Osteoblast (primary cell): ENCODE data around the gene OAT. TPM values are rescaled to one million over a fixed set of nuclear protein-coding genes. Genes with fewer than 3 reads are reported as not detected.

Experiments
- DNase-seq: peaks from one replicate; pipeline ENCODE4 v3.0.0; 2011; ENCODE audit warnings: low spot score, mixed read lengths; ENCODE audit not compliant: insufficient read length; ENCODE audit errors: missing footprints
- H2AFZ ChIP-seq: 2 replicates; pipeline ENCODE4 v1.6.0; 2011; ENCODE audit warnings: mild to moderate bottlenecking, low read length
- H3K27ac ChIP-seq: 2 replicates; pipeline ENCODE4 v1.5.1; 2011; ENCODE audit warnings: mild to moderate bottlenecking, low read depth, low read length, moderate library complexity
- H3K27me3 ChIP-seq: 2 replicates; pipeline ENCODE4 v1.6.0; 2012; ENCODE audit warnings: mild to moderate bottlenecking, control low read depth, inconsistent platforms, low read length, moderate library complexity; ENCODE audit not compliant: insufficient read depth
- H3K36me3 ChIP-seq: 2 replicates; pipeline ENCODE4 v1.5.1; 2011; ENCODE audit warnings: mild to moderate bottlenecking, low read length, control low read depth, moderate library complexity; ENCODE audit not compliant: insufficient read depth
- H3K4me1 ChIP-seq: 2 replicates; pipeline ENCODE4 v1.5.1; 2011; ENCODE audit warnings: mild to moderate bottlenecking, low read length, control low read depth, moderate library complexity; ENCODE audit not compliant: insufficient read depth
- H3K4me2 ChIP-seq: 2 replicates; pipeline ENCODE4 v1.6.0; 2011; ENCODE audit warnings: mild to moderate bottlenecking, low read length; ENCODE audit not compliant: insufficient read depth
- H3K4me3 ChIP-seq: fragments of 200-600 bp; sonication (generic); 3 replicates; pipeline ENCODE4 v1.5.1; 2012; ENCODE audit warnings: mild to moderate bottlenecking, low read length, inconsistent platforms; ENCODE audit not compliant: insufficient read depth
- H3K79me2 ChIP-seq: 2 replicates; pipeline ENCODE4 v1.6.0; 2012; ENCODE audit warnings: mild to moderate bottlenecking, low read length, control low read depth, inconsistent platforms; ENCODE audit not compliant: insufficient read depth
- H3K9me3 ChIP-seq: 2 replicates; pipeline ENCODE4 v1.5.1; 2011; ENCODE audit warnings: low read depth, low read length, control low read depth
- H4K20me1 ChIP-seq: 2 replicates; pipeline ENCODE4 v1.6.0; 2012; ENCODE audit warnings: mild to moderate bottlenecking, low read length, control low read depth; ENCODE audit not compliant: insufficient read depth
- total RNA-seq: library from RNA; depleted of rRNA; stranded (reverse); fragments of >200 nt; gene quantifications from 2 replicates; pipeline ENCODE4 v1.2.3, GENCODE V29; 2012
- TF ChIP-seq, protein P1 (sequence below): IDR thresholded peaks from 2 replicates; pipeline ENCODE4 v1.5.1; 2011; ENCODE audit warnings: mild to moderate bottlenecking, low read depth, low read length, moderate library complexity; ENCODE audit errors: extremely low read depth

OAT gene
- total RNA-seq, 1 donor: 202 TPM

DNA sequence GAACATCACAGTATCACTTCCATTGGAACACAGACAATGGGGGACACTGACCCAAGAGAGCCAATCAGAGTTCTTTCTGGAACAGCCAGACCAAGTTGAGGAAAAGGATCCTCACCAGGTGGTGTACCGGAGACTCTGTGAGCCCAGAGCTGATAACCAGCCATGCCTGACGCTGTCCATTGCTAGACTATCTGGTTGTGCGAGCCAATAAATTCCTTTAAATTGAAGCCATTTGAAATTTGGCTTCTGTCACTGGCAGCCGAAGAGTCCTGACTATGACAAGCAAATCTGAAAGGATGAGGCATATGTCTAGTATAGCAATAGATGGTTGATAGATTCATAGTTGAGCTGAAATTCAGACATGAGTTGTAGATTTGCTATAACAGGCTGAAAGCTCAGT, 39.8 kb upstream of the OAT start:
- H4K20me1 ChIP-seq: no peaks in the 10 kb centered on the region
- TF ChIP-seq, protein P1, sequence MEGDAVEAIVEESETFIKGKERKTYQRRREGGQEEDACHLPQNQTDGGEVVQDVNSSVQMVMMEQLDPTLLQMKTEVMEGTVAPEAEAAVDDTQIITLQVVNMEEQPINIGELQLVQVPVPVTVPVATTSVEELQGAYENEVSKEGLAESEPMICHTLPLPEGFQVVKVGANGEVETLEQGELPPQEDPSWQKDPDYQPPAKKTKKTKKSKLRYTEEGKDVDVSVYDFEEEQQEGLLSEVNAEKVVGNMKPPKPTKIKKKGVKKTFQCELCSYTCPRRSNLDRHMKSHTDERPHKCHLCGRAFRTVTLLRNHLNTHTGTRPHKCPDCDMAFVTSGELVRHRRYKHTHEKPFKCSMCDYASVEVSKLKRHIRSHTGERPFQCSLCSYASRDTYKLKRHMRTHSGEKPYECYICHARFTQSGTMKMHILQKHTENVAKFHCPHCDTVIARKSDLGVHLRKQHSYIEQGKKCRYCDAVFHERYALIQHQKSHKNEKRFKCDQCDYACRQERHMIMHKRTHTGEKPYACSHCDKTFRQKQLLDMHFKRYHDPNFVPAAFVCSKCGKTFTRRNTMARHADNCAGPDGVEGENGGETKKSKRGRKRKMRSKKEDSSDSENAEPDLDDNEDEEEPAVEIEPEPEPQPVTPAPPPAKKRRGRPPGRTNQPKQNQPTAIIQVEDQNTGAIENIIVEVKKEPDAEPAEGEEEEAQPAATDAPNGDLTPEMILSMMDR: no peak
- H3K9me3 ChIP-seq: no peaks in the 10 kb centered on the region
- no peak for DNase-seq
- H3K79me2 ChIP-seq: no peaks in the 10 kb centered on the region
- H3K27me3 ChIP-seq: peaks cover 34% of the 10 kb centered on the region
- no peak overlapping the region for H3K4me2 ChIP-seq
- no peak overlapping the region for H3K4me3 ChIP-seq
- H3K27ac ChIP-seq: no peak overlapping the region
- H3K36me3 ChIP-seq: no peaks in the 10 kb centered on the region
- H3K4me1 ChIP-seq: no peaks in the 10 kb centered on the region
- H2AFZ ChIP-seq: no peak overlapping the region

DNA sequence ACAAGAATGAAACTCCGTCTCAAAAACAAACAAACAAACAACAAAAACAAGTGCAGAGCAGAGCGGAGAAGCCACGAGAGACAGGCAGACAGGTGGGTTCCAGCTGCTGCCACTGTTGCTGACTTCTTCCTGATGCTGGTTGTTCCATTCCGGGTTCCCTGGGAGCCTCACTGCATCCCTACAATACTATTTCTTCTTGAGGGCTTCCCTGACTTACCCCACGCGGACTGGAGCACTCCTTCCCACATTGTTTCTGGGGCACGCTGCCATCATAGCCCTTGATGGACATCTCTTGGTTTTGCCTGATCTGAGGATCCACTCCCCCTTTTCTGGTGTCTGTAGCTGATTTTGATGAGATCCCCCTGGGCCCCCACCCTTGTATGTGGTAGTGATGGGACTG, 36.7 kb upstream of the OAT start:
- Histone ChIP-seq H3K9me3 (no peaks in the 10 kb centered on the region), H3K36me3 (no peaks in the 10 kb centered on the region), H3K27ac (no peak overlapping the region), H3K4me3 (no peak overlapping the region), H3K27me3 (peaks cover 60% of the 10 kb centered on the region), H3K4me1 (no peaks in the 10 kb centered on the region), H3K4me2 (no peak overlapping the region), H3K79me2 (no peaks in the 10 kb centered on the region), H4K20me1 (no peaks in the 10 kb centered on the region), H2AFZ (no peak overlapping the region)
- TF ChIP-seq, protein P1: no peak
- DNase-seq: no peak

DNA sequence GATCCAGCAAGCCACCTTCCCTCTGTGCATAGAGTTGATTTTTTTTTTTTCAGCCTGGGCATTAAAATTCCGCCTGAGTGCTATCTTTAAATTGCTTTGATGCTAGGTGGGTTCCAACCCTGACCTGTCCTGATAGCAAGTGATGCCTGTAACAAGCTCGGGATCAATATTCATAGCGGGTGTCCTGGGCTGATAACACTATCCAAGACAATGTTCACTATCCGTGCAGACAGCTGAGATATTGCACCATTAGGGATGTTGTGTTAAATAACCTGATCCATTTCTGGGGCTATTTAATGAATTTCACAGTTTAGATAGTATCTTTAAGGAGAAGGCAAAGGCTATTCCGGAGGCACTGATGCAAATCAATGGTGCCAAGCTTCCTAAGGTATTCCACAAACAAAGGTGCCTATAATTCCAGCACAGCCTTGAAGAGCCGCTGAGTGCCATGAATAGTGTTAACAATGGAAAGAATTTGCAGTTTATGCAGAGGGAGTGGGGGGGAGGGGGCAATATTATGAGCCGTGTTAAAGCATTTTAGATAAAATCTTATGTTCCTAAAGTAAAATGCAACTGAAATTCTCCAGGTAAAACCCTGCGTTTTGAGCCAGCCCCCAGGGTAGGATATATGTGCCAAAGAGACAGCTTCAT, 35.4 kb upstream of the OAT start:
- Histone ChIP-seq H3K36me3 (no peaks in the 10 kb centered on the region), H3K79me2 (no peaks in the 10 kb centered on the region), H3K27ac (no peak overlapping the region), H3K4me1 (no peaks in the 10 kb centered on the region), H3K9me3 (no peaks in the 10 kb centered on the region), H2AFZ (no peak overlapping the region), H3K4me3 (no peak overlapping the region), H3K4me2 (no peak overlapping the region), H4K20me1 (no peaks in the 10 kb centered on the region), H3K27me3 (peaks cover 72% of the 10 kb centered on the region)
- TF ChIP-seq, protein P1: no peak
- no peak for DNase-seq

DNA sequence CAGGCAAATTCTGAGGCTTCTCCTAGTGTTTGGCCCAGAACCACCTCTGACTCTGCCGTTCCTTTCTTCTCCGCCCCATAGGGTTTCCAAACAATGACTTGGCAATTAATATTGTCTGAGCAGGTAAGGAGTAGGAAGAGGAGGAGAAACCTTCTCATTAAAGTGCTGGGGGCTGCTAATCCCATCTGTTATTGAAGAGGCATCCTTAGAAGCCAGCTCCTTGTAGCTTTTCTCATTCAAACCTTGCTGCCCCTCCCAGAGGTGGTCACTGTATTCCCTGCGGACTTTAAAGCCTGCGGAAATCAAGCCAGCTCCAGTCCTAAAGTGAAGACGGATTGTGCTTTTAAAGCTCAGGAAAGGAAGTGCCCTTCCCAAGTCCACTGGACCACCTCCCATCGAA, 32.6 kb upstream of the OAT start:
- no peak overlapping the region for H2AFZ ChIP-seq
- DNase-seq: no peak
- TF ChIP-seq, protein P1: no peak
- H3K4me2 ChIP-seq: no peak overlapping the region
- no peak overlapping the region for H3K27ac ChIP-seq
- no peaks in the 10 kb centered on the region for H3K79me2 ChIP-seq
- H3K4me3 ChIP-seq: no peak overlapping the region
- no peaks in the 10 kb centered on the region for H3K36me3 ChIP-seq
- H3K27me3 ChIP-seq: peaks cover 89% of the 10 kb centered on the region
- H3K4me1 ChIP-seq: no peaks in the 10 kb centered on the region
- no peaks in the 10 kb centered on the region for H3K9me3 ChIP-seq
- H4K20me1 ChIP-seq: no peaks in the 10 kb centered on the region
